Measurements from ENCODE around the gene ITPR1. TPM values are rescaled to one million over a fixed set of nuclear protein-coding genes. Genes with fewer than 3 reads are reported as not detected.

The ITPR1 gene
- total and polyA plus RNA-seq, 2 of the 4 experiments (the other 2 are of a cell fraction), result 1.8 to 5.7 TPM

- H2BK15ac ChIP-seq (ENCODE audit: low read depth, low read length), result no peak overlapping the region
- H3K23ac ChIP-seq (ENCODE audit: low read depth, low read length), result no peak overlapping the region
- intact Hi-C loops (cut with micrococcal nuclease) (no loop called here), dilution Hi-C loops (cut with HindIII; ENCODE audit: low sequenced_read_pairs, unreplicated experiment) (no loop called here), in situ Hi-C loops (cut with MboI; ENCODE audit: low sequenced_read_pairs) (no loop called here)
- H3K79me1 ChIP-seq (ENCODE audit: low read depth in 1 of 2, low read length in 2 of 2), result no peaks in the 10 kb centered on the region
- no peak overlapping the region for H3K4ac ChIP-seq (ENCODE audit: low read depth, low read length)
- no peak overlapping the region for H2AK5ac ChIP-seq (ENCODE audit: low read depth, low read length)
- ATAC-seq (ENCODE audit: low read depth), result no peak
- DNase-seq, result no peak
- no peak overlapping the region for H3K9ac ChIP-seq (ENCODE audit: low read depth, low read length)
- H3K9me1 ChIP-seq (ENCODE audit: insufficient read depth, low read length), result no peaks in the 10 kb centered on the region
- H3K18ac ChIP-seq (ENCODE audit: low read depth, low read length), result no peak overlapping the region
- H3K4me1 ChIP-seq (ENCODE audit: control insufficient read depth, insufficient read depth, low read length), result no peaks in the 10 kb centered on the region
- H2BK5ac ChIP-seq (ENCODE audit: low read depth, low read length, poor library complexity, severe bottlenecking), result no peak overlapping the region
- no peaks in the 10 kb centered on the region for H4K20me1 ChIP-seq (ENCODE audit: insufficient read depth, low read length)
- no TSS peak for BruUV-seq (replicated peaks)
- H2AFZ ChIP-seq (replicated peaks; ENCODE audit: low read length, poor library complexity), result no peak overlapping the region
- no peaks in the 10 kb centered on the region for H3K36me3 ChIP-seq (ENCODE audit: control insufficient read depth, insufficient read depth, low read length)
- 100% methylated on average over 1 of the region's 3 CpGs; no CpG with 5 or more reads in 1 of the 2 experiments for WGBS, 2 experiments (ENCODE audit: extremely low coverage in 2 of 2, insufficient read length in 1 of 2)
- H3K4me3 ChIP-seq (ENCODE audit: insufficient read depth, low read depth, low read length), result no peak overlapping the region
- H4K91ac ChIP-seq (ENCODE audit: insufficient read depth, low read depth, low read length), result no peak overlapping the region
- H2AK9ac ChIP-seq (replicated peaks; ENCODE audit: low read depth, low read length, poor library complexity), result no peak overlapping the region
- TF ChIP-seq RCOR1 (IDR thresholded peaks at IDR 0.05; ENCODE audit: insufficient replicate concordance, low read length) (no peak), POLR2A (IDR thresholded peaks at IDR 0.05; ENCODE audit: low read depth, low read length) (no peak)
- no peak overlapping the region for H3K14ac ChIP-seq (replicated peaks; ENCODE audit: low read depth, low read length)
- H3K27ac ChIP-seq (ENCODE audit: insufficient read depth, low read length), result no peak overlapping the region
- H3K9me3 ChIP-seq (ENCODE audit: control insufficient read depth, insufficient read depth, low read length), result no peaks in the 10 kb centered on the region
- H4K5ac ChIP-seq (ENCODE audit: low read depth, low read length), result no peak overlapping the region
- H3K27me3 ChIP-seq (ENCODE audit: control insufficient read depth, insufficient read depth, low read length), result no peaks in the 10 kb centered on the region
- no peak overlapping the region for H4K8ac ChIP-seq (ENCODE audit: low read depth in 2 of 2, low read length in 2 of 2)
- H2BK20ac ChIP-seq (ENCODE audit: low read depth, low read length), result no peak overlapping the region
- no peak overlapping the region for H2BK120ac ChIP-seq (ENCODE audit: low read depth, low read length)
- H3K56ac ChIP-seq (ENCODE audit: extremely low read depth, insufficient read depth, low read length), result no peak overlapping the region
- CTCF ChIA-PET, result no interaction called here
- POLR2A ChIA-PET (ENCODE audit: unreplicated experiment), result no interaction called here
- no peak overlapping the region for H3K4me2 ChIP-seq (ENCODE audit: low read depth, low read length)
Measured at GRCh38 chr3:4885316-4885715, 392.2 kb downstream of the ITPR1 start.
